MCF 10A (cell line): ENCODE measurements around the gene MED28. TPM values are rescaled to one million over a fixed set of nuclear protein-coding genes. Genes with fewer than 3 reads are reported as not detected.

Experiments
- Bru-seq: library from RNA; stranded (reverse); fragments of 400-500 nt; gene quantifications from one replicate; lab custom pipeline; 2021; lab: Mats Ljungman, UMichigan
- BruChase-seq, 2 experiments: library from RNA; stranded (reverse); fragments of 400-500 nt; gene quantifications; one replicate each; lab custom pipeline; 2021; lab: Mats Ljungman, UMichigan
- BruUV-seq: library from RNA; stranded (reverse); fragments of 400-500 nt; replicated peaks from 2 replicates; lab custom pipeline; 2021; lab: Mats Ljungman, UMichigan
- CTCF ChIA-PET: fragments of 300-600 bp; sonication (Branson Sonifier 250); formaldehyde crosslinking; extraction: SDS; loops from one replicate; lab custom pipeline; 2021; ENCODE audit warnings: antibody characterized with exemption, inconsistent platforms; lab: Yijun Ruan, JAX
- POLR2A ChIA-PET: fragments of 300-600, 350-650 bp; sonication (Branson Sonifier 250); formaldehyde crosslinking; extraction: SDS; loops from one replicate; lab custom pipeline; 2020; ENCODE audit warnings: antibody characterized with exemption, inconsistent platforms; lab: Yijun Ruan, JAX
- DNase-seq: peaks from one replicate; pipeline ENCODE4 v3.0.0-alpha.2; 2018; ENCODE audit not compliant: unreplicated experiment
- H3K27ac Mint-ChIP-seq: one replicate; pipeline ENCODE4 v1.8.0; 2022; ENCODE audit warnings: mild to moderate bottlenecking, low read depth, mixed read lengths; ENCODE audit not compliant: unreplicated experiment
- H3K27me3 Mint-ChIP-seq: one replicate; pipeline ENCODE4 v1.8.0; 2022; ENCODE audit warnings: mixed read lengths; ENCODE audit not compliant: insufficient read depth, unreplicated experiment
- H3K36me3 Mint-ChIP-seq: one replicate; pipeline ENCODE4 v1.8.0; 2022; ENCODE audit warnings: mild to moderate bottlenecking, moderate library complexity, mixed read lengths; ENCODE audit not compliant: insufficient read depth, unreplicated experiment
- H3K4me1 Mint-ChIP-seq: one replicate; pipeline ENCODE4 v1.8.0; 2022; ENCODE audit warnings: mixed read lengths; ENCODE audit not compliant: insufficient read depth, unreplicated experiment
- H3K4me3 Mint-ChIP-seq: one replicate; pipeline ENCODE4 v1.8.0; 2022; ENCODE audit warnings: mild to moderate bottlenecking, moderate library complexity, mixed read lengths; ENCODE audit not compliant: unreplicated experiment
- H3K9me3 Mint-ChIP-seq: one replicate; pipeline ENCODE4 v1.8.0; 2022; ENCODE audit warnings: mixed read lengths; ENCODE audit not compliant: unreplicated experiment
- CTCF ChIP-seq: fragments of 200-600 bp; IDR thresholded peaks from one replicate; pipeline ENCODE4 v1.8.0; 2022; ENCODE audit warnings: antibody characterized with exemption, mild to moderate bottlenecking; ENCODE audit not compliant: unreplicated experiment
- intact Hi-C: fragments of 100-400 bp; cut with micrococcal nuclease; formaldehyde crosslinking; loops from 2 replicates; pipeline ENCODE4 v1.14.1; 2022
- long read RNA-seq: library from polyadenylated mRNA; stranded (forward); transcript quantifications from one replicate; pipeline ENCODE4 v2.0.0, GENCODE V29; 2022
- total RNA-seq: library from RNA; stranded (reverse); gene quantifications from 2 replicates; pipeline ENCODE4 v1.2.3, GENCODE V29; 2022

MED28 gene, protein sequence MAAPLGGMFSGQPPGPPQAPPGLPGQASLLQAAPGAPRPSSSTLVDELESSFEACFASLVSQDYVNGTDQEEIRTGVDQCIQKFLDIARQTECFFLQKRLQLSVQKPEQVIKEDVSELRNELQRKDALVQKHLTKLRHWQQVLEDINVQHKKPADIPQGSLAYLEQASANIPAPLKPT
- total RNA-seq (31.8 and 32.1 TPM in 2 replicates), Bru-seq, nascent RNA (percentile 91 among the genes with signal in this experiment), BruChase-seq, experiment 1, labeled RNA remaining after a 6-hour chase (percentile 93 among the genes with signal in this experiment), BruChase-seq, experiment 2, labeled RNA remaining after a 2-hour chase (percentile 96 among the genes with signal in this experiment)
- long read RNA-seq, full-length matches to known transcripts, result 55 of 65 reads
- long read RNA-seq, partial matches to known transcripts, result 1 of 65 reads
- long read RNA-seq, other reads (novel, unspliced or antisense), result 9 of 65 reads

GRCh38 chr4:17614416-17615299, at the start of gene MED28:
Gene MED28 (plus strand): TSS chr4:17614641. CDS start chr4:17614655, 14 bp downstream.
- intact Hi-C loops, result loop anchor here (1.0 to 5.0 kb wide), 2 partner anchors 37 to 954 kb away; partner anchors contain the start of gene LAP3
- Mint-ChIP-seq H3K4me3 (peak within 1 kb of the TSS; percentile 99), H3K36me3 (peaks cover 30% of the 10 kb centered on the region), H3K4me1 (peaks cover 21% of the 10 kb centered on the region), H3K27ac (peak within 1 kb of the TSS; percentile 95), H3K9me3 (no peaks in the 10 kb centered on the region), H3K27me3 (no peaks in the 10 kb centered on the region)
- BruUV-seq, result TSS peak; percentile 85
- DNase-seq, result peak; percentile 96
- CTCF ChIA-PET, result interaction anchor here (0.6 to 2.9 kb wide), 12 partner anchors 9 to 979 kb away, joined by 3 to 9 read pairs (median 4); no protein-coding TSS in a partner anchor
- POLR2A ChIA-PET, result interaction anchor here (0.6 to 3.5 kb wide), 27 partner anchors 9 to 1034 kb away, joined by 3 to 59 read pairs (median 4); partner anchors contain the start of genes DCAF16, LAP3 and NCAPG
- no peak for TF ChIP-seq CTCF

DNA sequence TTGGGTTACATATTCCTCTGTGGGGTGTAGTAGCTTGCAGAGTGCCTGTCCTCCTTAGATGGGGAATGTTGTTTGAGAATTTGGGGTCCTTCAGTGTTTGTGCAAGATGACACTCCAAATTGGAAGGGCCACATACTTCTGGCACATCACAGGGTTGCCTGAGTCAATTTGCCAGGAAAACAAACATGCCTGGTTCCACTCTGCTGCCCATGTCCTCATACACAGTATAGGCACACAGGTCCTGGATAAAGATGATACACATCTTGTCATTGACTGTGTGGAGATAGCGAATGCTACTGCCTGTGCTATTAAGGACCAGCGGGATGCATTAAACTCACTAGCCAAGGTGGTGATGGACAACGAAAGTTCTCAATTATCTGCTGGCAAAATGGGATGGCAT, 48.6 kb upstream of the MED28 start:
- H3K9me3 Mint-ChIP-seq, result no peaks in the 10 kb centered on the region
- no peak for TF ChIP-seq CTCF
- POLR2A ChIA-PET, result no interaction called here
- no peak overlapping the region for H3K4me3 Mint-ChIP-seq
- no TSS peak for BruUV-seq
- H3K27me3 Mint-ChIP-seq, result no peaks in the 10 kb centered on the region
- CTCF ChIA-PET, result interaction anchor here (2.2 kb wide), 1 partner anchor 17 kb away, joined by 6 read pairs; no protein-coding TSS in a partner anchor
- no peak for DNase-seq
- no peak overlapping the region for H3K27ac Mint-ChIP-seq
- H3K36me3 Mint-ChIP-seq, result no peaks in the 10 kb centered on the region
- peaks cover 6% of the 10 kb centered on the region for H3K4me1 Mint-ChIP-seq
- intact Hi-C loops, result no loop called here

DNA sequence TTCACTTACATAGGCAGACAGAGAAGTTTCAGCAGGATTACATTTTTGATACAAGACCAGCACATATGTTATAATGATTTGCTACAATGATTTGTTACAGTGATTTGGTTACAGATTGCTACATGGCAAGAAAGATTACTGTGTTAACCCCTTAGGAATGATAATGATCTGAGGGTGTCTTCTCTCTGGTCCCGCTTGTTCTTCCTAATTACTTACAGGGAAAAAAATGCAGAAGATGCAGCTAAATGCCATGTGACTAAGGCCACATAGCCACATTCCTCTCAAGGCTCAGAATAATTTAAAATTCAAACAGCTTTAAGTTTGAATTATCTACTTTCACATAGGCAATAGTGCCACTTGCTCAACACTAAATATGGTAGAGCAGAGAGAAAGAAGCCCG, 47.2 kb upstream of the MED28 start:
- no peak for DNase-seq
- no peaks in the 10 kb centered on the region for H3K36me3 Mint-ChIP-seq
- no peaks in the 10 kb centered on the region for H3K9me3 Mint-ChIP-seq
- H3K27me3 Mint-ChIP-seq, result no peaks in the 10 kb centered on the region
- H3K4me3 Mint-ChIP-seq, result no peak overlapping the region
- intact Hi-C loops, result no loop called here
- H3K4me1 Mint-ChIP-seq, result no peaks in the 10 kb centered on the region
- POLR2A ChIA-PET, result interaction anchor here (0.6 kb wide), 1 partner anchor 11 kb away, joined by 3 read pairs; no protein-coding TSS in a partner anchor
- TF ChIP-seq CTCF, result no peak
- no TSS peak for BruUV-seq
- no peak overlapping the region for H3K27ac Mint-ChIP-seq
- CTCF ChIA-PET, result interaction anchor here (0.6 to 2.2 kb wide), 2 partner anchors 19 to 690 kb away, joined by 3 to 6 read pairs; no protein-coding TSS in a partner anchor
